CD4-positive, alpha-beta T cell treated with Interleukin-6 for 4 hours (primary cell): Measurements from ENCODE around the gene UMAD1.

Source experiments
- DNase-seq: peaks from one replicate; pipeline ENCODE4 v3.0.0-alpha.2; 2020; ENCODE audit warnings: mixed read lengths

Gene UMAD1

GRCh38 chr7:7640221-7641128 lies at the start of gene UMAD1:
TSS of gene UMAD1 (plus strand) at chr7:7640752. CDS start at chr7:7673372, 32,620 bp downstream.
- peak; percentile 99 for DNase-seq

DNA sequence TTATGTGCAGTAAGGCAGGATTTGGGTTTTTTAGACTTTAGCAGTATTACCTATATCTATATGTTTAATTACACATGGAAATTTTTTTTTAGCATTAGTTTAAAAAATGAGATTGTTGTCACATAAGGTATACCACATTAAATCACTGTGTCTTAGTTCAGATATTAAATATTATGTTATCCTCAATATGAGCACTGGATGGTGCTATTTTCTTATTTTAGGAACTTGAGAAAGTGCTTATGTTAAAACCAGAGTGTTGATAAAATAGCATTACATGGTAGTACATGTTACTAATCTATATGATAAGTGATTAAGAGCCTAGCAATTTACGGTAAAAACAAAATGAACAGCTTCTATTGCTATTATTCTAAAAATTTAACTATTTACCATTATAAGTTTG lies 45.1 kb upstream of the UMAD1 start:
- no peak for DNase-seq

- no peak for DNase-seq
Observed at GRCh38 chr7:7596176-7596575, 44.4 kb upstream of the UMAD1 start.

DNA sequence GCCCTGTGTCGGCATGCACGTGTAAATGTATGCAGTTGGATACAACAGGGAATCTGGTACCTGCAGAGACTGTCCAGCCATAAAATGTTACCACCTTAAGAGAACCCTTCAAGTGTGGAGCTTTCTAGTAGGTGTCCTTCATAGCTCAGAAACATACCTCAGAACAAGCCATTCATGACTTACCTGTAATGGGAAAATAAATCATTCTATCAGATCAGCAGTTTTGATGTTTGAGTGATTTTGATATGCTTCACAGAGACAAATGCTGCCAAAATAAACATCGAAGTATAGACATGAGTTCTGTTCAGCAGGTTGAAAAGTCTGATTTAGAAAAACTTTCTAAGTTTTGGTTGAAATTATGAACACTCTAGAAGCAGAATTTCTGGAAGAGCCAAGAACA lies 33.5 kb upstream of the UMAD1 start:
- no peak for DNase-seq

GRCh38 chr7:7609330-7609729 lies 31.2 kb upstream of the UMAD1 start:
- no peak for DNase-seq

DNA sequence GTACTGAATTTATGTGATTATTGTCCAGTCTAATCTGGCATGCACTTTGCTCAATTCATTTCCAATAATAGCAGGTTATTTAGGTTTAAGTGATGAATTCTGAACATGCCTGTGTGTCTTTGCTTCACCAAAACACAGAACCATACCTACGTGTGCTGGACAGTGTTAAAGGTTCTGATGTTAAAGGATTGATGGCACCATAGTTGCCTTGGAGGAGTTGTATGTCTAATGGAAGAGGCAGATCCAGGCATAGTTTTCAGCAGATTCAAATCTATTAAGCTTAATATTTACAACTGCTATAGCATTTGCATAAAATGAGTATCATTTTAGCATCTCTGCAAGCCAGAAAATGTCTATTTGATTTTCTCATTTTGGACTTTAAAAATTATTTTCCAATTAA lies 28.0 kb upstream of the UMAD1 start:
- no peak for DNase-seq

- no peak for DNase-seq
Observed at GRCh38 chr7:7613210-7613609, 27.3 kb upstream of the UMAD1 start.

DNA sequence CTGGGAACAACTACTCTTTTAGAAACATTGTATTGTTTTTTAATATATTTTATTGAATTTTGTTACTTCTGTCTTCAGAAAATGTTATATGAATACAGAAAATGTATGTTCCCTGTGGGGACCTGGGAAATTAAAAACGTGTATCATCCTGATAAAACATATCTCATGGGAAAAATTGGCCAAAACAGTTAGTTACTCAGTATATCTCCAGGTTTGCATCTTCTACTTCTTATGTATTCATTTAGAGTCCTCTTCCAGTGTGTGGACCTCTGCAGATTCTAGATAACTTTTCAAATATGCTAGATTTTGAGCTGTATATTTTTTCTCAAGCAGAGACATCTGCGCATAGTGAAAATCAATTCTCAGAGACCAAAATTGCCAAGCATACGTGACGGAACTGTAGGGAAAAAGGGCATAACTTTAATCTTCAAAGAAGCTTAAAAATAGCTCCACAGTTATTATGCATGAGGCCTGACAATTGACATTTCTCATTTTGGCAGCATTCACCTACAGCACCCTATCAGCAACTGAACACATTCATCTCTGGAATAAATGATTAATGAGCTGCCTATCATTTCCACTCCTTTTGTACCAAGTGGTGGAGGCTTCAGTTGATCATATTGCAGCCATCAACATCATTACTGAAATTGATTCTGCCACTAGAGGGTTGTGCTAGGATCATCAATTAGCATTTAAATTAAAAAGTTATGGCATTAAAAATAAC lies 26.4 kb upstream of the UMAD1 start:
- no peak for DNase-seq

DNA sequence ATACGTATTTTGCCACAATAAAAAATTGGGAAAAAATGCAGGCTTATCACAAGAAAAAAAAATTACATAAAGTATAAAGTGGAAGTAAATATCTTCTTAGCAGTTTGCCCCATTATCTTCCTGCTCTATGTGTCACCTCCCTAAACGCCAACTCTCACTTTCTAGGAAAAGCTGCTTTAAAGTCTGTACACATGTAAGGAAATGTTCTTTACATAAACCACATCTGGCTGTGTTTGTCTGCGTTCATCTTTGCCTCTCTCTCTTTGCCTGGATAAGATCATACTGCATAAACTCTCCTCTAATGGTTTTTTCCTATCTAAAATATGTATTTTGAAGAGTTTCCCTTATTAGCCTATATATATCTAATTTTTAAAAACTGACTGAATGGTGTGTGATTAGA lies 23.0 kb upstream of the UMAD1 start:
- no peak for DNase-seq

GRCh38 chr7:7618410-7618809 lies 22.1 kb upstream of the UMAD1 start:
- DNase-seq, result no peak

- no peak for DNase-seq
Observed at GRCh38 chr7:7620236-7620635, 20.3 kb upstream of the UMAD1 start.

DNA sequence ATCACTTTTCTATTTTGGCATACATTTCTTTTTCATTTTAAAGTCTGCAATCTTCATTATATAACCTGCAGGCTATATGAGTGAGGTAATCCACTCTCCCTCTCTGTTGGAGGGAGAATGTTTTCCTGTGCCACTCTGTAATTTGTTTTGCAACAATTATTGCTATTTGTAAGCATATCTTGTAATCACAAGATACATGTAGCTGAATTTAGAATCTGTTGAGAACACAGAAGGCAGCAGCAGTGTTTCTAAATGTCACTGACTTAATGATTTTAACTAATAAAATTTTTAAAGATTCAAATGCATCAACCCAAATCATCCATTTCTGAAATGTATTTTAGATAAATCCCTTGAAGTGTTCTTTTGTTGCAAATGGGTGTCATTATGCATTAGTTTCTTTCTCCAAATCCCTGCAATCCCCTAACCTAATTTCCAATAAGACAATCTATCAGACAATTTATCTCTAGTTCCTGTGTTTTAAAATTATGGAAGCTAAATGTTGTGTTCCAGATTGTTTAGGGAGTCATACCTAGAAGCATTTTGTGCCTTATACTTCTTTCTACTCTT lies 19.8 kb upstream of the UMAD1 start:
- no peak for DNase-seq

GRCh38 chr7:7628476-7628875 lies 12.1 kb upstream of the UMAD1 start:
- DNase-seq, result no peak

DNA sequence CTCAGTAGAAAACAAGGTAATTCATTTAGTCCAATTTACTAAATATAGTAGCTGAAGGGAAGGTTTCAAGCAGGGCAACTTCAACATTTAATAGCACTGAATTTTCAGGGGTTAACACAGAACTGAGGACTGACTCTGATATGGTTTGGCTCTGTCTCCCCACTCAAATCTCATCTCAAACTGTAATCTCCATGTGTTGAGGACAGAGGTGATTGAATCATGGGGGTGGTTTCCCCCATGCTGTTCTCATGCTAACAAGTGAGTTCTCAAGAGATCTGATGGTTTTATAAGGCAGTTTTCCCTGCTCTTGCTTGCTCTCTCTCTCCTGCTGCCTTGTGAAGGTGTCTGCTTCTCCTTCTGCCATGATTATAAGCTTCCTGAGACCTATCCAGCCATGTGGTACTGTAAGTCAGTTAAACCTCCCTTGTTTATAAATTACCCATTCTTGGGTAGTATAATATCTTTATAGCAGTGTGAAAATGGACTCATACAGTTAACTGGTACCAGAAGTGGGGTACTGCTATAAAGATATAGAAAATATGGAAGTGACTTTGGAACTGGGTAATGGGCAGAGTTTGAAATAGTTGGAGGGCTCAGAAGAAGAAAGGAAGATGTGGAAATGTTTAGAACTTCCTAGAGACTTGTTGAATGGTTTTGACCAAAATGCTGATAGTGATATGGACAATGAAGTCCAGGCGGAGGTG lies 9.8 kb upstream of the UMAD1 start:
- no peak for DNase-seq

GRCh38 chr7:7639421-7639820 lies 1.1 kb upstream of the UMAD1 start:
- no peak for DNase-seq

- DNase-seq, result peak; percentile 53
Observed at GRCh38 chr7:7639847-7640220, 718 bp upstream of the UMAD1 start.

GRCh38 chr7:7641129-7641663 lies 644 bp downstream of the UMAD1 start:
- DNase-seq, result peak; percentile 2

DNA sequence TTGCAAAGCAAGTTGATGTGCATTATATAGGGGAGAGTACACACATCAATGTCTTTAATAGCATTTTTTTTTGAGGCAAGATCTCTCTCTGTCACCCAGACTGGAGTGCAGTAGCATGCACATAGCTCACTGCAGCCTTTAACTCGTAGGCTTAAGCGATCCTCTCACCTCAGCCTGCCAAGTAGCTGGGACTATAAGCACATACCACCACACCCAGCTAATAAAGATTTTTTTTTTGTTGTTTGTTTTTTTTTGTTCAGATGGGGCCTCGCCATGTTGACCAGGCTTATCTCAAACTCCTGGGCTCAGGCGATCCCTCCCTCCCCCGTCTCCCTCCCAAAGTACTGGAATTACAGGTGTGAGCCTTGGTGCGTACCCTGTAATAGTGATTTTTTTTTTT lies 1.5 kb downstream of the UMAD1 start:
- DNase-seq, result no peak

DNA sequence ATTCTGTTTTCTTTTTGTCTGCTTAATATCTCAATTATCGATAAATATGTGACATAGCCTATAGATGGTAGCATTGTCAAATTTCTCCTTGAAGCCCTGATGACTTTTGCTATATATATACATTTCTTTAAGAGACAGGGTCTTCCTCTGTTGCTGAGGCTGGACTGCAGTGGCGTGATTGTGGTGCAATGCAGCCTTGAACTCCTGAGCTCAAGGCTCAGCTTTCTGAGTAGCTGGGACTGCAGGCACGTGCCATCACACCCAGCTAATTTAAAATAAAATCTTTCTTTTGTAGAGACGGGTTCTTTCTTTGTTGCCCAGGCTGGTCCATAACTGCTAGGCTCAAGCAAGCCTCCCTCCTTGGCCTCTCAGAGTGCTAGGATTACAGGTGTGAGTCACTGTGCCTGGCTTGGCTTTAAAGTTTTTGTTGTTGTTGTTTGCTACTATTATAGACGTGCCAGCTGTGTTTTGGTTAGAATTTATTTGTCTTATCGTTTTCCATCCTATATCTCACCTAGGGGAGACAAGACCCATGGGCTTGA lies 7.0 kb downstream of the UMAD1 start:
- no peak for DNase-seq

DNA sequence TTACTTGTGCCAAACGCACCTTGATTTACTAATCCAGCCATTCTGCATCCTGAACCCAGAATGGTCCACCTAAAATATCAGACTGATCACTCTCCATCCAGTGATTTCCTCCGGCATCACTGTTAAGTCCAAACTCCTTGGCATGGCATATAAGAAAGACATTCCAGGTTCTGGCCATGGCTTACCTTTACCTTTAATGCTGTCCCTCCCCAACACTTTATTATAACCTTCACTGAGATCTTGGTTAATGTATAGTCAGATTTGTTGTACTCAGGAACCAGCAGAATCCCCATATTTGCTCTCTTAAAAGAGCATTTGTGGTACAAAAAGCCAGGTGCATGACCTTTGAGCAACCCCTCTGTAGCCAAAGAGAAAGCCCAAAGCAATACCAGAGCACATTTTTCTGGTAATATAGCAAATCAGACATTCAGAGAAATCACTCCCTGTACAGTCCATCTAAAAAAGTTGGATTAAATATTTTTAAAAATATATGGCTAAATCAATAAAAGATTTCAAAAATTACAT lies 10.2 kb downstream of the UMAD1 start:
- no peak for DNase-seq

DNA sequence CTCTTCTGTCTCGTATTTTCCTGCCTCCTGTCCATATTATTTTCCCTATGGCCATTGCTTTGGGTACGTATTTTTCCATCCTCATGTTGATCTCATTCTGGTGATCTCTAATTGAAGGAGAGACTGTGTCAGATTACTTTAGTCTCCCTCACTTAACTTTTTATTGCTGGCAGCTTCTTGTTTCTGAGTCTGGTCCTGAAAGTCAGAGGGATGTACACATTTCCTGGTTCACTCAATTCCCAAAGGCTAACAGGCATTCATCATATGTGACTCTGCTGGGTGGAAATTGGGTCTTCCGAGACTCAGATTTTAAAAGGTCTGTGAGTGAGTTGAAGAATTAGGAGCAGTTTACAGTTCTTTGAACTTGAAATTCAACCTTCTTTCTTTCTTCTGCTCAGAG lies 10.9 kb downstream of the UMAD1 start:
- no peak for DNase-seq

GRCh38 chr7:7652798-7653540 lies 12.4 kb downstream of the UMAD1 start:
- DNase-seq, result no peak
